H9 (cell line): ENCODE results near the gene CDYL. TPM values are rescaled to one million over a fixed set of nuclear protein-coding genes. Genes with fewer than 3 reads are reported as not detected.

Experiments used
- DNase-seq: peaks from one replicate; pipeline ENCODE4 v3.0.0-alpha.2; 2017
- H2AFZ ChIP-seq: one replicate; pipeline ENCODE4 v1.6.1; 2013; ENCODE audit warnings: mild to moderate bottlenecking, low read length, control low read depth, moderate library complexity
- H2AK5ac ChIP-seq: 2 replicates; pipeline ENCODE4 v1.6.1; 2013; ENCODE audit warnings: low read length, control low read depth, mixed read lengths; ENCODE audit not compliant: insufficient read length
- H2BK120ac ChIP-seq: one replicate; pipeline ENCODE4 v1.6.1; 2013; ENCODE audit warnings: low read depth, mild to moderate bottlenecking, low read length, control low read depth, inconsistent platforms; ENCODE audit not compliant: poor library complexity, severe bottlenecking
- H2BK12ac ChIP-seq: 2 replicates; pipeline ENCODE4 v1.6.1; 2013; ENCODE audit warnings: low read length, control low read depth, mixed read lengths, low read depth; ENCODE audit not compliant: insufficient read length
- H2BK15ac ChIP-seq: 2 replicates; pipeline ENCODE4 v1.6.1; 2013; ENCODE audit warnings: low read depth, low read length, control low read depth
- H2BK20ac ChIP-seq: one replicate; pipeline ENCODE4 v1.6.1; 2013; ENCODE audit warnings: low read depth, mild to moderate bottlenecking, low read length, control low read depth, inconsistent platforms; ENCODE audit not compliant: poor library complexity, severe bottlenecking
- H2BK5ac ChIP-seq: 2 replicates; pipeline ENCODE4 v1.6.1; 2013; ENCODE audit warnings: low read length, control low read depth, mixed read lengths; ENCODE audit not compliant: insufficient read length
- H3K14ac ChIP-seq: 2 replicates; pipeline ENCODE4 v1.6.1; 2013; ENCODE audit warnings: low read length, control low read depth; ENCODE audit not compliant: insufficient read depth
- H3K18ac ChIP-seq: 2 replicates; pipeline ENCODE4 v1.6.1; 2013; ENCODE audit warnings: low read depth, mild to moderate bottlenecking, mixed read lengths, low read length, control low read depth; ENCODE audit not compliant: insufficient read length
- H3K23ac ChIP-seq: 2 replicates; pipeline ENCODE4 v1.6.1; 2013; ENCODE audit warnings: low read length, control low read depth, mixed read lengths, low read depth; ENCODE audit not compliant: insufficient read length
- H3K23me2 ChIP-seq: 2 replicates; pipeline ENCODE4 v1.6.1; 2013; ENCODE audit warnings: low read depth, mild to moderate bottlenecking, mixed read lengths, low read length, control low read depth; ENCODE audit not compliant: insufficient read length, poor library complexity, severe bottlenecking
- H3K27ac ChIP-seq: 2 replicates; pipeline ENCODE4 v1.5.1; 2013; ENCODE audit warnings: low read length, control low read depth, mixed read lengths, low read depth; ENCODE audit not compliant: insufficient read length
- H3K27me3 ChIP-seq: 2 replicates; pipeline ENCODE4 v1.6.1; 2013; ENCODE audit warnings: low read length, control low read depth, inconsistent platforms; ENCODE audit not compliant: insufficient read depth
- H3K4ac ChIP-seq: 2 replicates; pipeline ENCODE4 v1.6.1; 2013; ENCODE audit warnings: low read depth, mild to moderate bottlenecking, control low read depth, inconsistent platforms, low read length, moderate library complexity
- H3K4me1 ChIP-seq: 2 replicates; pipeline ENCODE4 v1.6.1; 2013; ENCODE audit warnings: low read length, control low read depth, inconsistent platforms; ENCODE audit not compliant: insufficient read depth
- H3K4me2 ChIP-seq: 2 replicates; pipeline ENCODE4 v1.6.1; 2013; ENCODE audit warnings: low read length, control low read depth, mixed read lengths; ENCODE audit not compliant: insufficient read length, insufficient read depth
- H3K56ac ChIP-seq: 2 replicates; pipeline ENCODE4 v1.6.1; 2013; ENCODE audit warnings: low read depth, mild to moderate bottlenecking, mixed read lengths, low read length, control low read depth; ENCODE audit not compliant: insufficient read length
- H3K79me1 ChIP-seq: 2 replicates; pipeline ENCODE4 v1.6.1; 2013; ENCODE audit warnings: low read depth, mild to moderate bottlenecking, moderate library complexity, low read length, control low read depth, inconsistent platforms; ENCODE audit not compliant: insufficient read depth, poor library complexity, severe bottlenecking
- H3K79me2 ChIP-seq: 2 replicates; pipeline ENCODE4 v1.6.1; 2013; ENCODE audit warnings: low read length, control low read depth, inconsistent platforms; ENCODE audit not compliant: insufficient read depth
- H3K9ac ChIP-seq: 2 replicates; pipeline ENCODE4 v1.6.1; 2013; ENCODE audit warnings: low read length, control low read depth, mixed read lengths; ENCODE audit not compliant: insufficient read length; ENCODE audit errors: extremely low read depth
- H3K9me3 ChIP-seq: one replicate; pipeline ENCODE4 v1.6.1; 2013; ENCODE audit warnings: low read depth, low read length, inconsistent platforms; ENCODE audit not compliant: control insufficient read depth
- H3T11ph ChIP-seq: one replicate; pipeline ENCODE4 v1.6.1; 2013; ENCODE audit warnings: mild to moderate bottlenecking, low read length, control low read depth, inconsistent platforms
- H4K20me1 ChIP-seq: one replicate; pipeline ENCODE4 v1.6.1; 2013; ENCODE audit not compliant: control insufficient read depth, insufficient read length, insufficient read depth
- H4K5ac ChIP-seq: 2 replicates; pipeline ENCODE4 v1.6.1; 2013; ENCODE audit warnings: low read depth, mild to moderate bottlenecking, mixed read lengths, low read length, control low read depth; ENCODE audit not compliant: insufficient read length
- H4K8ac ChIP-seq: replicated peaks from 2 replicates; pipeline ENCODE4 v1.6.1; 2013; ENCODE audit warnings: low read length, control low read depth, mixed read lengths, low read depth; ENCODE audit not compliant: insufficient read length
- H4K91ac ChIP-seq: 2 replicates; pipeline ENCODE4 v1.6.1; 2013; ENCODE audit warnings: low read depth, mild to moderate bottlenecking, moderate library complexity, mixed read lengths, low read length, control low read depth; ENCODE audit not compliant: insufficient read length
- H3K27ac Mint-ChIP-seq, 3 experiments: 2 replicates in 2 of 3; 3 replicates in 1 of 3; pipeline ENCODE4 v1.8.0; 2020 to 2021; ENCODE audit warnings: mixed read lengths in 3 of 3, mild to moderate bottlenecking in 1 of 3, moderate library complexity in 1 of 3
- H3K27me3 Mint-ChIP-seq: 2 replicates; pipeline ENCODE4 v1.8.0; 2021; ENCODE audit warnings: low read depth, mild to moderate bottlenecking, moderate library complexity, mixed read lengths
- H3K36me3 Mint-ChIP-seq, 3 experiments: 2 replicates in 2 of 3; 3 replicates in 1 of 3; pipeline ENCODE4 v1.8.0; 2020 to 2021; ENCODE audit warnings: low read depth in 3 of 3, mixed read lengths in 3 of 3; ENCODE audit not compliant: insufficient read depth in 1 of 3
- H3K4me1 Mint-ChIP-seq, 2 experiments: 2 replicates each; pipeline ENCODE4 v1.8.0; 2020; ENCODE audit warnings: mixed read lengths in 2 of 2
- H3K4me3 Mint-ChIP-seq, 2 experiments: 2 replicates in 1 of 2; 3 replicates in 1 of 2; pipeline ENCODE4 v1.8.0; 2020 to 2021; ENCODE audit warnings: mild to moderate bottlenecking in 2 of 2, mixed read lengths in 2 of 2, moderate library complexity in 1 of 2
- H3K9me3 Mint-ChIP-seq, 2 experiments: 2 replicates in 1 of 2; 3 replicates in 1 of 2; pipeline ENCODE4 v1.8.0; 2020; ENCODE audit warnings: mild to moderate bottlenecking in 2 of 2, mixed read lengths in 2 of 2, moderate library complexity in 1 of 2
- CTCF ChIP-seq: fragments of 200-600 bp; sonication (generic); conservative IDR thresholded peaks from 3 replicates; pipeline ENCODE4 v1.8.0; 2021; ENCODE audit warnings: antibody characterized with exemption, mild to moderate bottlenecking
- WGBS: extraction: QIAGEN DNeasy Blood & Tissue Kit; methylation state at CpG from one replicate; pipeline ENCODE4 v1.1.7; 2013; ENCODE audit warnings: missing lambda C conversion rate, low lambda C conversion rate, mixed read lengths; ENCODE audit not compliant: insufficient read length; ENCODE audit errors: extremely low coverage; 5-methylcytosine and 5-hydroxymethylcytosine counted together
- total RNA-seq: library from RNA; stranded (reverse); gene quantifications from 2 replicates; pipeline ENCODE4 v1.2.1, GENCODE V29; 2021

Gene CDYL
- total RNA-seq, 1 experiment from 2014 or later, result 95.0 TPM

- Histone ChIP-seq H2AFZ (no peak overlapping the region), H3K23ac (no peak overlapping the region), H2BK120ac (no peak overlapping the region), H3K14ac (no peak overlapping the region), H2BK5ac (no peak overlapping the region), H2BK12ac (no peak overlapping the region), H4K20me1 (no peaks in the 10 kb centered on the region), H2BK20ac (no peak overlapping the region), H3K9me3 (no peaks in the 10 kb centered on the region), H3T11ph (no peak overlapping the region), H2BK15ac (no peak overlapping the region), H3K79me2 (peaks cover 64% of the 10 kb centered on the region; the same call in 1 of the 2 replicates), H2AK5ac (no peak overlapping the region), H3K9ac (no peak overlapping the region), H4K91ac (no peak overlapping the region), H3K23me2 (no peaks in the 10 kb centered on the region), H3K4me1 (no peaks in the 10 kb centered on the region; the same call in none of the 2 replicates), H3K56ac (no peak overlapping the region), H3K27ac (no peak overlapping the region), H3K4ac (no peak overlapping the region), H3K18ac (no peak overlapping the region), H3K4me2 (no peak overlapping the region), H3K27me3 (no peaks in the 10 kb centered on the region), H4K5ac (no peak overlapping the region), H4K8ac (no peak overlapping the region), H3K79me1 (peaks cover 17% of the 10 kb centered on the region)
- Mint-ChIP-seq H3K27me3 (no peaks in the 10 kb centered on the region), H3K4me1 (peaks cover 49 to 50% of the 10 kb centered on the region in 2 experiments), H3K4me3 (no peak overlapping the region), H3K27ac (no peak overlapping the region), H3K9me3 (peaks cover 0 to 5% of the 10 kb centered on the region in 2 experiments; a peak in 1 of 5 replicates), H3K36me3 (peaks cover 0 to 20% (median 19%) of the 10 kb centered on the region in 3 experiments; a peak in 6 of 7 replicates)
- TF ChIP-seq CTCF, result no peak
- no CpG with 5 or more reads among the region's 6 CpGs for WGBS
- DNase-seq, result no peak
Measured at GRCh38 chr6:4808396-4808795, 32.2 kb downstream of the CDYL start.
